WI38 (cell line): ENCODE results near the gene IFI44L.

Source experiments
- H3K4me3 ChIP-seq: 2 replicates; pipeline ENCODE4 v1.5.1; 2011; ENCODE audit warnings: low read depth, mild to moderate bottlenecking, control low read depth, low read length
- TF ChIP-seq, protein P1 (sequence below): IDR thresholded peaks from 2 replicates; pipeline ENCODE4 v1.5.1; 2012; ENCODE audit warnings: low read depth, mild to moderate bottlenecking, control low read depth, low read length

The IFI44L gene

DNA sequence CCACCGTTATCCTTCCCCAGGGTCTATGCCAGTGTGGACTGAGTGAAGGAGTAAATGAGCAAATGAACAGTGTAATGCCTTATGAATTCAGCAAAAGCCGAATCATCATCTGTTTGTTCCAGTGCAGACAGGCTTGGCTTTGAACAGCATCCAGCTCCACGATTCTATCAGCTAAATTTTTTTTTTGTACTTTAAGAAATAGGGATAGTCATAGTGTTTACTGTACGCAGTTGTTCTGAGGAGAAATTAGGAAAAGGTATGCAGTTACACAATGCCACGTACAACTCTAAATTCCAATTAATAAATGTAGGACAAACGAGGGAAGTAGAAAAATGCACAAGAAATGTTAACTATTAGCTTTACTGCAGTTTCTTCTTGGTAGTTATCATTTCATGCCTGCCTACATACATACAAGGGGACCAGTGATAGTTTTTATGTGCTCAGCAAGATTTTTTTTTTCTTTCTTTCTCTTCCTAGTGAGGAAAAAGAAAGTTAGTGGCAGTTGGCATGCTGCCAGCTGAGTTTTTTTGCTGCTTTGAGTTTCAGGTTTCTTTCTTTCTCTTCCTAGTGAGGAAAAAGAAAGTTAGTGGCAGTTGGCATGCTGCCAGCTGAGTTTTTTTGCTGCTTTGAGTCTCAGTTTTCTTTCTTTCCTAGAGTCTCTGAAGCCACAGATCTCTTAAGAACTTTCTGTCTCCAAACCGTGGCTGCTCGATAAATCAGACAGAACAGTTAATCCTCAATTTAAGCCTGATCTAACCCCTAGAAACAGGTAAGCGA is at the start of gene IFI44L:
IFI44L (plus strand) TSS at position 646 of the 777 bp plus-strand sequence. CDS start 7,468 bp downstream, outside the sequence.
- TF ChIP-seq, protein P1, sequence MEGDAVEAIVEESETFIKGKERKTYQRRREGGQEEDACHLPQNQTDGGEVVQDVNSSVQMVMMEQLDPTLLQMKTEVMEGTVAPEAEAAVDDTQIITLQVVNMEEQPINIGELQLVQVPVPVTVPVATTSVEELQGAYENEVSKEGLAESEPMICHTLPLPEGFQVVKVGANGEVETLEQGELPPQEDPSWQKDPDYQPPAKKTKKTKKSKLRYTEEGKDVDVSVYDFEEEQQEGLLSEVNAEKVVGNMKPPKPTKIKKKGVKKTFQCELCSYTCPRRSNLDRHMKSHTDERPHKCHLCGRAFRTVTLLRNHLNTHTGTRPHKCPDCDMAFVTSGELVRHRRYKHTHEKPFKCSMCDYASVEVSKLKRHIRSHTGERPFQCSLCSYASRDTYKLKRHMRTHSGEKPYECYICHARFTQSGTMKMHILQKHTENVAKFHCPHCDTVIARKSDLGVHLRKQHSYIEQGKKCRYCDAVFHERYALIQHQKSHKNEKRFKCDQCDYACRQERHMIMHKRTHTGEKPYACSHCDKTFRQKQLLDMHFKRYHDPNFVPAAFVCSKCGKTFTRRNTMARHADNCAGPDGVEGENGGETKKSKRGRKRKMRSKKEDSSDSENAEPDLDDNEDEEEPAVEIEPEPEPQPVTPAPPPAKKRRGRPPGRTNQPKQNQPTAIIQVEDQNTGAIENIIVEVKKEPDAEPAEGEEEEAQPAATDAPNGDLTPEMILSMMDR, result no peak
- peak within 1 kb of the TSS; percentile 56 for H3K4me3 ChIP-seq

DNA sequence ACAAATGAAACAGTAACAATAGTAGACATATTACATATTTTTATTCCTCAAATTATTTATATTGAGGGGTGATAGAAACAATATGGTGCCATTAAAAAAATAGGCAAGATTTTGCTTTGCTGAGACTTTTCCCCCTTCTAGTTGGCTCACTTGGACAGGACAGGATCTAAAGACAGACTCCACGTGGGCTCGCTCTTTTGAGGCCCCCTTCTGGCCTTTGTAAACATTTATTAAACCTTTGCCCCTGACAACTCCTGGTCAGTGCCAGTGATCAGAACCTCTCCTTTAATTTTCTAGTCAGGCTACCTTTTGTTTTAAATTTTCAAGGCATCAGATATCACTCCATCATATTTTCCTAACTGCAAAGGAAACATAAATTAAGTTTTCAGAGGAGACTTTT is 49.7 kb upstream of the IFI44L start:
- no peak overlapping the region for H3K4me3 ChIP-seq
- TF ChIP-seq, protein P1, result no peak

GRCh38 chr1:78577257-78578100 is 42.8 kb upstream of the IFI44L start:
- H3K4me3 ChIP-seq, result no peak overlapping the region
- TF ChIP-seq, protein P1, result no peak

DNA sequence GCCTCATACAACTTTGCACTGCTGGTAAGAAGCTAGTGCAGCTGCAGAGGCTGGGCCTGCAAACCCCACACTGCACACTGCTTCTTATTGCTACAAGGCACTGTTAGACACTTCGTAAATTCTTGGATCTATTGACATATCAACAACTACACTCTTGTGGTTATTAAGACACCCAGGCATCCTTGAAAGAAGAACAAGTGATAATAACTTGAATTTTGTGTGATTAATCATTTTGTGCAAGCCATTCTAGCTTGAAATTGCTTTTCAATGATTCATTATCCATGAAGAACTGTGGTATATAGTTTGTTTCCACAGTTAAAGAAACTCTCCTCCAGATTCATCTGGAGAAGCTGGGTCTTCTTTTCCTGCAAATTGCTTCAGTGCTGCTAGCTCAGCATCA is 33.7 kb upstream of the IFI44L start:
- TF ChIP-seq, protein P1, result no peak
- H3K4me3 ChIP-seq, result no peak overlapping the region

DNA sequence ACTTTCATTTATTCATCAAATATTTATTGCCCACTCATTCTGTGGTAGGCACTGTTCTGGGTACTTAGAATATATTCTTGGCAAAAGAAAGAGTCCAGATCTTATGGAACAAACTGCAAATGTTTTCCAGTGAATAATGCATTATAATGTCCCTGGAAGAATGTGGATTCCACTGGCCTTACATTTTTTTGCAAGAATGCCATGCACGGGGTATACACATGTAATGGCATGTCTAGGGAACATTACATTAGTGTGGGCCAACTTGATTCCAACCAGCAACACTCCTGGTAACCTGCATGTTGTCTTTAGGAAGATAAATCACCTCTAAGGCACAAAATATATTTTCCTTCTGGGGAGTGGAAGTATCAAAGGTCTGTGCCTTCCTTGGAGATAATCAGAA is 33.0 kb upstream of the IFI44L start:
- TF ChIP-seq, protein P1, result no peak
- no peak overlapping the region for H3K4me3 ChIP-seq

- TF ChIP-seq, protein P1, result no peak
- no peak overlapping the region for H3K4me3 ChIP-seq
These were observed 28.3 kb upstream of the IFI44L start for GRCh38 chr1:78591971-78592370.

- TF ChIP-seq, protein P1, result no peak
- no peak overlapping the region for H3K4me3 ChIP-seq
These were observed 21.0 kb upstream of the IFI44L start for GRCh38 chr1:78599294-78599693.
